Stimulated activated CD8-positive, alpha-beta memory T cell treated with anti-CD3 and anti-CD28 coated beads, Interleukin-7, amount 100 ng/mL, for 1 hour (primary cell): ENCODE results near the gene PAFAH2.

Experiments
- DNase-seq, 2 donors: peaks; one replicate each; pipeline ENCODE4 v3.0.0-alpha.2; 2020; ENCODE audit warnings: low read depth in 2 of 2

Gene PAFAH2

GRCh38 chr1:26031196-26031595 is 33.3 kb upstream of the PAFAH2 start:
- no peak for DNase-seq

DNA sequence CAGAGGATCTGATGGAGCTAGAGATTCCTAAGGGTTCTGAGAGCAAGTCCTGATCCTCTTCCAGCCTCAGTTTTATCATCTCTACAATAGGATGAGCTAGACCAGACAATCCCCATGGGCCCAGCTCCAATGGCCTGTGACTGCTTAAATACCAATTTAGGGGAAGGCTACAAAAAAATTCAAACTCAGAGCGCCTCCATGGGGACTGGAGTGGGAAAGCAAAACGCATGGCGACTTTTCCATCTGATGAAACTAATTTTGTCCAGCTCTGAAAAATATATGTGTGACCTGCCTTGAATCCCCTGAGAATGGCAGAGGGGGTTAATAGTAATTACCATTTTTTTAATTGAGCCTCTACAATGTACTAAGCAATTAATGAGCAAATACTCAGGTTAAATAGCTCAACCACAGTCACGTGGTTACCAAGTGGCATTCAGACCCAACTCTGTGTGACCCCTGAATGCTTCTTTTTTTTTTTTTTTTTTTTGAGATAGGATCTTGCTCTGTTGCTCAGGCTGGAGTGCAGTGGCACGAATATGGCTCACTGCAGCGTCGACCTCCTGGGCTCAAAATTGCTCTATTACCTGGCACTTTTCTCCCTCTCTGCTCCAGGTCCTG is 32.1 kb upstream of the PAFAH2 start:
- no peak for DNase-seq

DNA sequence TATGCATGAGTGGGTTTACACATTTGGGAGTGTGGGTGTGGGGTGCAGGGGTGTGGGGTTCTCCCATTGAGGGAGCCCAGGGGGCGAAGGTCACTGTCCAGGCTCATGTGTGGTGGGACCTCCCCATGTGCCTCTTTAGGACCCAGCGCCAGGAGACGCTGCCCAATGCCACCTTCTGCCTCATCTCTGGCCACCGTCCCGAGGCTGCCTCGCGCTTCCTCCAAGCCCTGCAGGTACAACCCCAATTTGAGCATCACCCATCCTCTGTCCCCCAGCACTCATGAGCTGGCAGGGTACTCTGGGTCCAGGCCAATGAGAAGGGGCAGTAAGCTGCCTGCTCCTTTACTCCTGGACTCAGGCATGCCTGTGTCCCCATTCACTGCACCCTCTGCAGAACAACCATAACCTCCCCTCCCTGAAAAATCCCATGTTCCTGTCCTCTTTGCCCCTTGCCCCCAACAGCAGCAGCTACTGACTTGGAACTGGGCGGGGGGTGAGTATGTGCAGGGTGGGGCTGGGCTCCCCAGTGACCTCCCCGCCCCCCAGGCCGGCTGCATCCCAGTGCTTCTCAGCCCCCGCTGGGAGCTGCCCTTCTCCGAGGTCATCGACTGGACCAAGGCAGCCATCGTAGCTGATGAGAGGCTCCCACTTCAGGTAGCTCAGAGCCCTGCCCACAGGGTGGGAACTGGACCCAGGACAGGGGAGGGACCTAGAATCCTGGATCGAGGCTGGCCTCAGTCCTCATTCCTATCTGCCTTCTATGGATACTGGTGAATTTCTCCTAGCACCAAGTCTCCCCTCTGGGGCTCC is 31.4 kb upstream of the PAFAH2 start:
- DNase-seq: no peak

DNA sequence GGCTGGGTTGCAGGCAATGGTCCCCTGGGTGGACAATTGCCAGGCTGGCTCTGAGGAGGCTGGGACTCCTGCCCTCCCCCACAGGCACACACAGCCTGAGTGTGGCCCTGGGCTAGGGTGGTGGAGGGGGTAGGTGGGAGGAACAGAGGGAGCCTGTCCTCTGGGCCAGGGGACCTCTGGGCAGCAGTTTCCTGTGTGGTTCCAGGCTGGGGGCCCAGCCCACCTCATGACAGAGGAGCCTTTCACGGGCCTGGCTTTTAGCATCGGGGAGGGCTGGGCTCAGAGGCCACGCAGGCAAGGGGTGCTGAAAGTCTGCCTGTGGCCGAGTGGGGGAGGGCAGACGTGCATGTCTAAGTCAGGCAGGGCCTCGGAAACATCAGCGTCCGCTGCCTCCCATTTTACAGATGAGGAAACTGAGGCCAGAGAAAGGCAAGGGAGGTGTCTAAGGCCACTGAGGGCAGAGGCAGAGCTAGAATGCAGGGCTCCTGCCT is 30.7 kb upstream of the PAFAH2 start:
- no peak for DNase-seq

DNA sequence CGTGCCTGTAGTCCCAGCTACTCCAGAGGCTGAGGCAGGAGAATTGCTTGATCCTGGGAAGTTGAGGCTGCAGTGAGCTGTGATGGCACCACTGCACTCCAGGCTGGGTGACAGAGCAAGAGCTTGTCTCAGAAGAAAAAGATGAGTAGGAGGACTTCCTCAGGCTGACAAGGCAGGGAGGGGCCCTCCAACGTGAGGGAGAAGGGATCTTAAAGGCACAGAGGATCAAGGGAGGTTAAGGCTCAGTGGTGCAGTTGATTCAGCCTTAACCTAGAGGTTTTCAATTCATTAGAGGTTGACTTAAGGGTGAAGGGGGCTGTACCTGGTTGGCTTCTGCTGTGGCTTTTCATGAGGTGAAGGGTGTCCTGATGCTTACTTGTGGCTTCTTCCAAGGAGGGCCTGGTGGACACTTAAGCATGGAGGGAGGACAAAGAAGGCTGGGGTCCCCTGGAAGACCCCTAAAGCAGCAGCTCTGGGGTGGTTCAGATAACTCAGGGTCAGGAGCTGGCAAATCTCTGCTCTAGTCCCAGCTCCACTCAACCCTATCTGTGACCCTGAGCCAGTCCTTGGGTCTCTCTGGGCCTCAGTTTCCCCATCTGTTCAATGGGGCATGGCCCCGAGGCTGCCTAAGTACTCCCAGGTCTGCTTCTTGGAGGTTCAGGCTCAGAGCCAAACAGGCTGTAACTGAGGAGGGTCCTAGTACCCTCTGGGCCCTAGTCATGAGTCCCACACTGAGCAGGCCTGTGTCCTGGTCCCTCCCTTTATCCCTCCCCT is 30.0 kb upstream of the PAFAH2 start:
- no peak for DNase-seq

GRCh38 chr1:26025517-26025916 is 27.7 kb upstream of the PAFAH2 start:
- DNase-seq: no peak

- no peak for DNase-seq
Measured at GRCh38 chr1:26025060-26025459, 27.2 kb upstream of the PAFAH2 start.

- DNase-seq: no peak
Measured at GRCh38 chr1:26023826-26024225, 26.0 kb upstream of the PAFAH2 start.

DNA sequence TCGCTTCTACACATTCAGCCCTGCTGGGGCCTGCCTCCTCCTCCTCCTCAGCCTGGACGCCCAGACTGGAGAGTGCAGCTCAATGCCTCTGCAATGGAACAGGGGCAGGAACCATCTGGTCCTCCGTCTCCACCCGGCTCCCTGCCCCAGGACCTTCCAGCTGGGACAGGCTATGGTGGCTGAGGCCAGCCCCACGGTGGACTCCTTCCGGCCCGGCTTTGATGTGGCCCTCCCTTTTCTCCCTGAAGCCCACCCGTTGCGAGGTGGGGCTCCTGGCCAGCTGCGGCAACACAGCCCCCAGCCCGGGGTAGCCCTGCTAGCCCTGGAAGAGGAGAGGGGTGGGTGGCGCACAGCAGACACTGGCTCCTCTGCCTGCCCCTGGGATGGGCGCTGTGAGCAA is 25.1 kb upstream of the PAFAH2 start:
- DNase-seq: no peak

DNA sequence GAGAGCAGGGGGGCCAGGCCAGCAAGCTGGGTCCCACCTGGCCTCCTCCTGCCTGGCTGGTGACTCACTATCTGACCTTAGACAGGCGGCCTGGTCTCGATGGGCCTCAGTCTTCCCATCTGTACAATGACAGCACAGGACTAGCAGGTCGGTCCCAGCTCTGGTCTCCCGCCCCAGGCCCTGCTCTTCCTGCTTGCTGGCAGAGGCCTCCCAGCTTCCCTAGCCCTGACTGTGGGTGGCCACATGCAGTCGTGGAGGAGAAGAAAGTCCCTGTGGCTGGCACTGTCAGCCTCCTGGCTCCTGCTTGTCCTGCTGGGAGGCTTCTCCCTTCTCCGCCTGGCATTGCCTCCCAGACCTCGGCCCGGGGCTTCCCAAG is 24.5 kb upstream of the PAFAH2 start:
- DNase-seq: no peak

GRCh38 chr1:26021647-26022403 is 24.0 kb upstream of the PAFAH2 start, which contains the start of gene EXTL1:
Gene EXTL1 (plus strand): TSS chr1:26021775. CDS start chr1:26022647, 872 bp downstream.
- DNase-seq: no peak

DNA sequence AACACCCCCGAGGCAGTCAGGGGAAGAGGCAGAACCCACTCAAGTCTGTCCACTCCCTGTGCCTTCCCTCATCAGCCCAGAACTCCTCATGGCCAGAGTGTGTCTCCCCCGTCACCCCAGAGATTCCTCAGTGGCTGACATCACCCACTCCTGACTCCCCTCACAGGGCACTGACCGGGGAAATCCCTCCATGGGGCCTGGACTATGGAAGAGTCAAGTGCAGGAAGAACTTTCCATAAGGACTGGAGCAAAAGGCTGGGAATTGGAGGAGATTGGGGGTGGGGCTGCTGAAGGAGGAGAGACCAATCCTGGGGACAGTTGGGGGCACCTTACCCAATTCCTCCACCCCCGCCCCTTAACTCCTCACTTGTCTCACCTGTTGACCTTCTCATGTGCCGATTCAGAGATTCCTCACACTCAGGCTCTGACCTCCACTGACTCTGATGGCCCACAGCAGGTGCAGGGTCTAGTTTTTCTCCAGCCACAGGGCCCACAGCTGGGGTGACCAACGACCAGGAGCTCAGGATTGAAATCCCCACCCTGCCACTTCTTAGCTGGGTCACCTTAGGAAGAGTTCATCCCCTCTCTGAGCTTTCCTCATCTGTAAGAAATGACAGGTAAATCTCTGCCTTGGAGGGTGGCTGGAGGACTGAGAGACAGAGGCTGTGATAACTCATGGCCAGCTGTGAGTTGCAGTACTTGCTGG is 23.2 kb upstream of the PAFAH2 start:
- DNase-seq: no peak

DNA sequence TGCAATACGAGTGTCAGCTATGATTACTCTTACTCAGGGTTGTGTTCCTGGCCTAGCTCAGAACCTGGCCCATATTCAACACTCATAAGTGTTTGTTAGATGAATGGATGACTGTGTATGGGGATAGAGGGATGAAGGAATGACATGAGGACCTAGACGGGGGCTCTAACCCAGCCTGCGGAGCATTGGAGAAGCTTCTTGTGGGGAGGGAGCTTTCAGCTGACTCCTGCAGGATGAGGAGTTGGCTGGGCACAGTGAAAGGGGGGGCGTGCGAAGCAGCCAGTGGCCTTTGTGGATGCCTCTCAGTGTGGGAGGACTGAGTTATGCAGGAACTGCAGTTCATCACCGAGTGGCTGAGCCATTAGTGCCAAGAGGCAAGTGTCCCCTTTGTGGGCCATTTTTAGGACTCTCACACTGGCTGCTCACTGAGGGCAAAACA is 22.5 kb upstream of the PAFAH2 start:
- DNase-seq: no peak

- no peak for DNase-seq
Measured at GRCh38 chr1:26019641-26020315, 21.9 kb upstream of the PAFAH2 start.

GRCh38 chr1:26017606-26018005 is 19.7 kb upstream of the PAFAH2 start:
- DNase-seq: no peak

DNA sequence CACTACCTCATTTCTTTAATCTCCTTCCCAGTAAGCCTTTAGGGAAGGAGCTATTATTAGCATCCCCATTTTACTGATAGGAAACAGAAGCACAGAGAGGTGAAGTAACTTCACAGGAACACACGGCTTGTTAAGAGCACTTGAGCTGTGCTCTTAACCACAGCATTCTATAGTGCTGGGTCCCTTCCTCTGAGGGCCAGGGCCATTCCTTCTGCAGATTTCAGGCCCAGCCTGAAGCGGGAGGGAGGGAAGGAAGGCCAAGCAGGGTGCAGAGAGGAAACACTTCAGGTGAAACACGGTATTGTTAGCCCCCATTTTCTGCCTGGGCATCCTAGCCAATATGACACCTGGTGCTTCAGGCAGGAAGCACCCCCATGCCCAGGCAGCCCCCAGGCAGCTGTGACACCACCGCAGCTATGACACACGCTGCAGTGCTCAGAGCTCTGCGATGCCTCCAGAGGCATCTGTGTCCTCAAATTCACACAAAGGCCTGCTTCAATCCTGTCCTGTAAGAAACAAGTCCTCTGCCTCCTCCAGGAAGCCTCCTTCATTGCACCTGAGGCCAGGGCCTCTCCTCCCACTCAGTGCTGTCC is 19.2 kb upstream of the PAFAH2 start:
- no peak for DNase-seq

DNA sequence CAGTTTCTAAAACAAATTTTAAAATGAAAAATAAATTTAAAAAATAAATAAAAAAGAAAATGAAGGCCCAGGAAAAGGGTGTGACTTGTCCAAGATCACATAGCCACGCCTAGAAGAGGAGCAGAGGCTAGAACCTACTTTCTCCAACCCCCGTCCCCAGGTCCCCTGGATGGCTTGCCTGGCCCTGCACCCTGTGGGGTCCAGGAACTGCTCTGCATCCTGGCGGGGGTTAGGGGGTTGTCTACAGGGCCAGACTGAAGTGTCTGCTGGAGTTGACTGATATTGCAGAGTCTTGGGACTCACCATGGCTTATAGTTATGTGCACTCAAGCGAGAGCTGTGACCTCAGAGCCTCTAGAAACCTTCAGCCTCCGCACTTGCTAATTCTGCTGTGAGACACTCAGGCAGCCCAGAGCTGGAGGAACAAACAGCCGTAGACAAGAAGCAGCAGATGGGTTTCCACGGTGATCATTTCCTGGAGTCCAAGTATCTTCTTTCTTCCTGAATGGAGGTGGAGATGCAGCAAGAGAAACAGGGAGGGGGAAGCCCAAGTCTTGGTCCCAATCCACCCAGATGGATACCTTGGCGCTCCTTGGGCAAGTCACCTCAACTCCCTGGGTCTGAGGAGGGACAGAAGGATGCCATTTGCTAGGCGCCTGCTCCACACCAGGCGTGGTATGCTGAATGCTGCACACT is 18.5 kb upstream of the PAFAH2 start:
- DNase-seq: no peak

DNA sequence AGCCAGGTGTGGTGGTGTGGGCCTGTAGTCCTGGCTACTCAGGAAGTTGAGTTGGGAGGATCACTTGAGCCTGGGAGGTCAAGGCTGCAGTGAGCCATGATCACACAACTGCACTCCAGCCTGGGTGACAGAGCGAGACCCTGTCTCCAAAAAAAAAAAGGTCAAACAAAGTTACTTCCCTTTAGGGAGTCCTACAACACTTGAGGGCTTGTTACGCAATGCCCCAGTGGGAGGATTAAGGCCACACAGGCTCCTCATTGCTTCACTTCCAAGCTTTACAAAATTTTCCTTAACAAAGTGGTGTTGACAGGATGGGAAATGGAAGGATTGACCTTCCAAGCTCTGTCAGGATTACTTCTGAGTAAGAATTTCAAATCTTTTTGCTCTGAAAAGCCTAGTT is 17.5 kb upstream of the PAFAH2 start:
- no peak for DNase-seq

GRCh38 chr1:26014179-26014578 is 16.3 kb upstream of the PAFAH2 start:
- DNase-seq: no peak

DNA sequence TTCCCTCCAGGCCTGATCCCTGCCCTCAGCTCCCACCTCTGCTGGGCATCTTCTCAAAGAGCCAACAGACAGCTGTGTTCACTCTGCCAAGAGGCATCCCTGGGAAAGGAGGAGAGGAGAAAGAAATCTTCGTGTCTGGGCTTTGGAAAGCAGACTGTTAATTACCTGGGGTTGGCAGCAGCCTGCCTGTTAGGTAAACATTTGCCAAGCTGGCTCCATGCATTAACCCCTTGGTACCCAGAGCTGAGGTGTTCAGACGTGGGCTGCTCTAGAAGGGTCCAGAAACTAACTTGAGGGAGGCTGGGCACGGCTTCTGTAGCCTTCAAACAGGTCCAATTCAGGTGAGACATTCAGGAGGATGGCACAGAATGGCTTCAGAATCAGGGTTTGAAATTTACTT is 15.0 kb upstream of the PAFAH2 start:
- DNase-seq: no peak
